GM21528 (cell line): ENCODE results near the gene YBX2.
"Not testable (repeated sequence)": the region's sequence is repeated elsewhere in the genome, so short reads cannot be mapped to it uniquely, and the experiment has no call there.

Source experiments
- ATAC-seq: cut with Tn5 transposase; IDR thresholded peaks from one replicate; pipeline ENCODE4 v1.9.1; 2021; ENCODE audit warnings: mild to moderate bottlenecking, moderate library complexity; ENCODE audit not compliant: unreplicated experiment, low FRiP score

The YBX2 gene

DNA sequence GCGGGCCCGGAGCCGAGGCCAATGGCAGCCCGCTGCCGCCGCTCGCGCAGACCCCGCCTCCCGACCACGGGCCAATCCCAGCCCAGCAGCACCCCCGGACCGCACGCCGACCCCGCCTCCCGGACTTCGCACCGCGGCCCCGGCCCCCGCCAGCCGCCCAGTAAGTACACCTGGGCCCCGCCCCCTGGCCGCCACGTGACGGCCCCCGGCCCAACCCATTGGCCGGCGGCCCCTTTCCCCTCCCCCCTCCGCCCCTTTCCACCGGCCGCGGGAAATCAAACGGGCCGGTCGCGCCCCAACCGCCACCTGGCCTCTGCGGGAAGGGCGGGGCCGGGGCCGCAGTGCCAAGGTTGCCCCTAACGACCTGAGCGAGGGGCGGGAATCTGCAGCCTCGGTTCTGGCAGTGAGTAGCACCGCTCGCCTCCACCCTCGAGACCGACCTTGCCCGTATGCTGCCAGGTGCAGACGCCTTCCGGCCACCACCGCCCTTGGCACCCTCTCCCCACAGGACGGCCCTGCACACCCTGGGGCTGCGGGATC lies at the start of gene YBX2:
TSS of gene YBX2 (minus strand) at position 26 of the 540 bp plus-strand sequence. CDS start 139 bp downstream, outside the sequence.
- ATAC-seq, result no peak

DNA sequence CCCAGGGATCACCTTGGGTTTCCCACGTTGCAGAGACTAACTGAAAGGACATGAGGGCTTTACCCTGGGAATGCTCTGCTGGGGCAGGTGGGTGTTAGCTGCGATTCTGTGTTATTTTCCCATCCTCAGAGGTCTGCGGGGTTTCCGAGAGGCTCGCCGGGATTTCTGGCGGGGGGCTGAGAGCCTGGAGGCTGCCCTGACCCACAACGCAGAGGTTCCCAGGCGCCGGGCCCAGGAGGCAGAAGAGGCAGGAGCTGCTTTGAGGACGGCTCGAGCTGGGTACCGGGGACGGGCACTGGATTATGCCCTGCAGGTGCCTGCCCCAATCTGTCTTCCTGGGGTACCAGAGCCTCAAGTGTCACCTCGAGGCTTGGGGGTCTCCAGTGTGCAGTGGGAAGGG lies 48.8 kb upstream of the YBX2 start:
- no peak for ATAC-seq

DNA sequence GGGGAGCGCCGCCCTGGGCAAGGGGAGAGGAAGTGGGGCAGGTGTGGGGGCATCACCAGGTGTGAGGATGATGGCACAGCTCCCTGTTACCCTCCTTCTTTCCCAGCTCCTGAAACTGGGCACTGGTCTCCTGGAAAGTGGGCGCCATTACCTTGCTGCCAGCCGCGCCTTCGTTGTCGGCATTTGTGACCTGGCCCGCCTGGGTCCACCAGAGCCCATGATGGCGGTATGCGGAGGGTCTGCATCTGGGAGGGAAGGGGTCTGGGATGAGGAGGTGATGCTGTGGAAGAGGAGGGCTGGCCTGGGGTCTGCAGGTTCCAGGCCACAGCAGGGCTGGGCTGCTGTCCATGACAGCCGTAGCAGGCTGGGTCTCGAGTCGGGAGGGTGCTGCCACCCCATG lies 47.4 kb upstream of the YBX2 start:
- ATAC-seq, result no peak

DNA sequence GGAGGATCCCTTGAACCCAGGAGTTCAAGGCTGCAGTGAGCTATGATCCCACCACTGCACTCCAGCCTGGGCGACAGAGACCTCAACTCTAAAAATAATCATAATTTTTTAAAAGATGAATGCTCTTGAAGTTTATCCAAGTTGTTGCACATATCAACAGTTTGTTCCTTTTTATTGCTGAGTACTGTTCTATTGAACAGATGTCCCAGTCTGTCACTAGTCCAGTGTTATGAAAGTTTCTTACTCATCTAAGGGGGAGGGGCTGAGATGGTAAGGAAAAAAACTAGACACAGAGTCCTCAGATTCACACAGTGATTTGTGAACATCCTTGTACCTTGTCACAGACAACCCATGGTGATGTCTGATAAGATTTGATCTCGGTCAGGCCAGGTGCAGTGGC lies 45.7 kb upstream of the YBX2 start:
- no peak for ATAC-seq

DNA sequence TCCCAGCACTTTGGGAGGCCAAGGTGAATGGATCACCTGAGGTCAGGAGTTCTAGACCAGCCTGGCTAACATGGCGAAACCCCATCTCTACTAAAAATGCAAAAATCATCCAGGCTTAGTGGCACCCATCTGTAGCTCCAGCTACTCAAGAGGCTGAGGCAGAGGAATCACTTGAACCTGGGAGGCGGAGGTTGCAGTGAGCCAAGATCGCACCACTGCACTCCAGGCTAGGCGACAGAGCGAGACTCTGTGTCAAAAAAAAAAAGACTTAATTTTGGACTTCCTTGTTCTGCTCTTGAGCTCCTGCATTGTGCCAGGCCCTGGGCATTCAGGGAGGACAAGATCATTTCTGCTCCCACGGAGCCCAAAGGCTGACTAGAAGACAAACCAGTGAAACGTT lies 43.2 kb upstream of the YBX2 start:
- ATAC-seq, result not testable (repeated sequence)

DNA sequence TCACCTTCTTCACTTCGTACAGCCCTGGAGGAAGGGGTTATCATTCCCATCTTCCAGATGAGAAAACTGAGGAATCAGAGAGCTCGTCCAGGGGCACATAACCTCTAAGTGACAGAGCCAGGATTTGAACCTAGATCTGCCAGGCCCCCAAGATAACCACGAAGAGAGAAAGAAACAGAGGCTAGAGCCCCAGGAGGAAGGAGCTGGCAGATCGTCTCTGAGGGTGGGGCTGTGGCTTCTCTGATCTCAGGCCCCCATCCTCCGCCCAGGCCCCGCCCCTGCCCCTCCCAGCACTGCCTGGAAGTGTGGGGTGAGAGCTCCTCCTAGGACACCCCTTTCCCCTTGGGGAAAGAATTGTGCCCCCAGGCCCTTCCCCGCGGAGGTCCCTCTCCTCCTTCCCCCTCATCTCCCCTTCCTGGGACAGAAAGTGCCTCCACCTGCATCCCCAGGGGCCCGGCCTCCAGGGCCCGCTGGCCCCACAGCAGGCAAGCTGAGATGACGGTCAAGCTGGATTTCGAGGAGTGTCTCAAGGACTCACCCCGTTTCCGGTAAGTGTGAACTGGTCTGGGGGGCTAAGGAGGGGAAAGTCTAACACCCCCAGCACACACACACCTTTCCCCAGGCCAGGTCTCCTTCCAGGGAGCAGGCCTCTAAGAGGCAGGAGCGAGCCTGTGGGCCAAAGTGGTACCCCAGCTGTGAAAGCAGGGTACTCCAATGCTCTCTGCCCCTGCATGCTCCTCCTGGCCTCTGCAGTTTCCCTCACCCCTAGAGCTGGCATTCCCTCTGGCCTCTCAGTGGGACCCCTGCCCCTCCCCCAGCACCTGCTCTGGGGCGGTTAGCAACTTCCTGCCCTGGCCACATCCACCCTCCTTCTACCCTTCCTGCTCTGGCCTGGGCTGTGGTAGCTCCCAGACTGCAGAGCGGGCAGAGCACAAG lies 42.1 kb upstream of the YBX2 start, which contains the start of gene ACAP1:
TSS of gene ACAP1 (plus strand) at position 290 of the 936 bp plus-strand sequence. CDS start at position 496, 206 bp downstream.
- no peak for ATAC-seq

DNA sequence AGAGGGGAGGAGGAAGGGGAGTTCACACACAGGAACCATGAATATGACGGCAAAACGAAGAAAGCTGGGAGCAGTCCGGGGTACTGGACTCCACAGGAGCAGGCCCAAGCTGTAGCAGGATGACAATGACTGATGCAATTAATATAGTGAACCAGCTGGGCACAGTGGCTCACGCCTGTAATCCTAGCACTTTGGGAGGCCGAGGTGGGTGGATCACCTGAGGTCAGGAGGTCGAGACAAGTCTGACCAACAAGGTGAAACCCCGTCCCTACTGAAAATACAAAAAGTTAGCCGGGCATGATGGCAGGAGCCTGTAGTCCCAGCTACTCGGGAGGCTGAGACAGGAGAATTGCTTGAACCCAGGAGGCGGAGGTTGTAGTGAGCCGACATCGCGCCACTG lies 41.3 kb upstream of the YBX2 start:
- not testable (repeated sequence) for ATAC-seq

DNA sequence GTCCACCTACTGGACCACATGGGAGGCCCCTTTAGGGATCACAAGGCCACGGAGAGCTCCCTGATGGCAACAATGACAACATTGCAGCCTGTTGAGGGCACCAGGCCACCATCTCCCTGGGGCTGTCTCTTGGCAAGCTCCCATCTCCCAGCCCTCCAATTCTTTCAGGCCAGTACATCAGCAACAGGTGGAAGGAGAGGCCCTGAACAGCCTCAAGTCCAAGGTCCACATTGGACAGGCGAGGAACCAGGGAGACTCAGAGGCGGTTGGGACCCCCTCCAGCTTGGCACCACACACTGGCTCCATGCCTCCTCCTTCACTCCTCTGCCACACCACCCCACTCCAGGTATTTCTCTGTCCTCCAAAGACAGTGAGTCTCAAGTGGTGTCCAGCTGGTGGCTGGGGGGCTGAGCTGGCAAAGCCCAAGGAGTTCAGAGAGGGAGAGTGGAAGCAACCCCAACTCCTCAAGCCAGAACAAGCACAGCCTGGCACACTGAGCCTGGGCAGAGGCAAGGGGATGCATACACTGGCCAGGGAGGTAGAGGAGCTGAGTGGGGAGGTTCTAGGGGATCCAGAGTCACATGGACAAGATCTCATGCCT lies 40.6 kb upstream of the YBX2 start:
- no peak for ATAC-seq

DNA sequence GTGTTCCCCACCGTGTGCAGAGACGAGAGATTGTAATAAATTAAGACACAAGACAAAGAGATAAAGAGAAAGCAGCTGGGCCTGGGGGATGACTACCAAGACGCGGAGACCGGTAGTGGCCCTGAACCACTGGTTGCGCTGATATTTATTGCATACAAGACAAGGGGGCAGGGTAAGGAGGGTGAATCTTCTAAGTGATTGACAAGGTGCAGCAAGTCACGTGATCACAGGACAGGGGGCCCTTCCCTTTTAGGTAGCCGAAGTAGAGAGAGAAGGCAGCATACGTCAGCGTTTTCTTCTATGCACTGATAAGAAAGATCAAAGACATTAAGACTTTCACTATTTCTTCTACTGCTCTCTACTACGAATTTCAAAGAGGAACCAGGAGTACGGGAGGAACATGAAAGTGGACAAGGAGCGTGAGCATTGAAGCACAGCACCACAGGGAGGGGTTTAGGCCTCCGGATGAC lies 38.2 kb upstream of the YBX2 start:
- not testable (repeated sequence) for ATAC-seq

DNA sequence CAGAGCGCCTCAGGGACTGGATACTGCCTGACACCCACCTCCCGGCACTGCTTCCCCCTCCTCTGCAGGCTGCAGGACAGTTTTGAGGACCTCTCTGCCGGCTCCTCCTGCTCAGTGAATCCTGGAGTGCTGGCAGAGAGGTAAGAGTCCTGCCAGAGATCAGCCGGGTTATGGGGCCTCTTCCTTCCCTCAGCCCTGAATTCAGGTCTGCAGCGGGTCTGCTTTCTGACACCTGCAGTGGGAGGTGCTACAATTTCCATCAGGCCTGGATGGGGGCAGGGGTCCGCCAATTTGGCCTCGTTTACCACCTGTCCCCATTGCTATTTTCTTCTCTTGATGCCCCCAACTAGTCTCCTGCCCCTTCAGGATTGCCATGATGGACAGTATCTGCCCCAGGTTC lies 37.7 kb upstream of the YBX2 start:
- no peak for ATAC-seq

DNA sequence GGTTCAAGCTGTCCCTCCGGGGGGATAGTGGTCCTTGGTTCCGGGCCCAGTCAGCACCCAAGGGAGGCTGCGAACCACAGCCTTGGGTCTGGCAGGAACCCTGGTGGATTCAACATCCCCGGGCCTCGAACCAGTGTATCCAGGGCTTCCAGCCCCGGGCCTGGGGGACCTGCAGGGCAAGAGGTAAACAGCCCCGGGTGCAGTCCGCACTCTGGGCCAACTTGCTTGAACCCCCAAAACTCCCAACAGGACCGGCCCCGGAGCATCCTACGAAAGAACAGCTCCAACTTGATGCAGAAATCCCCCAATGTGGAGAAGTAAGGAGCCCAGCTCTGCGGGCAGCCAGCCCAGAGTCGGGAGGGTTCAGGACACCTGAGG lies 36.2 kb upstream of the YBX2 start:
- ATAC-seq, result peak; percentile 1

DNA sequence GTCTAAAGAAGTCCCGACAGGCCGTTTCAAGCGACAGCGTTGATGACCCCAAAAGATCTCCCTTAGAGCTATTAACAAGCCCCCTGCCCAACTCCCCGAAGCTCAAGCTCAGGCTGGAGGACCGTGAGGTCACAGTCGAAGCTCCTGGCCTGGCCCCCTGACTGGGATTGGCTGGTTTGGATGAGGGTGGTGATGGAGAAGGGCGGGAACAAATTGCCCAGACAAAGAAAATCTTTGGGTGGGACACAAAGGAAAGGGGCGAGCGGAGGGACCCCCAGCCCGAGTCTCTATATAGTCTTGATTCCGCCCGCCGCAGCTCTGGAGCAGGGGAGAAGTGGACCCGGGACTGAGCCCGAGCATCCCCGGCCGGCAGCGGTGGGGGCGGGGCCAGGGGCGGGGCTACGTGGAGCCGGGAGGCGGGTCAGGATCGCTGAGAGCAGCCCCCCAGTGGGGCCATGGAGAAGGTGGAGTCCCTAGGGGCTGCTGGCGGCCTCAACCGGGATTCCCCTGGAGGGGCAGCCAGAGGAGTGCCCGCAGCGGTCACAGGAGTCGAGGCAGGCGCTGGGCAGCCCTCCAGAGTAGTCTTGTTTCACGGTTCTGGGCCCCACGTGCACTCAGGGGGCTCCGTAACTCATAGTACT lies 35.7 kb upstream of the YBX2 start:
- peak; percentile 41 for ATAC-seq

DNA sequence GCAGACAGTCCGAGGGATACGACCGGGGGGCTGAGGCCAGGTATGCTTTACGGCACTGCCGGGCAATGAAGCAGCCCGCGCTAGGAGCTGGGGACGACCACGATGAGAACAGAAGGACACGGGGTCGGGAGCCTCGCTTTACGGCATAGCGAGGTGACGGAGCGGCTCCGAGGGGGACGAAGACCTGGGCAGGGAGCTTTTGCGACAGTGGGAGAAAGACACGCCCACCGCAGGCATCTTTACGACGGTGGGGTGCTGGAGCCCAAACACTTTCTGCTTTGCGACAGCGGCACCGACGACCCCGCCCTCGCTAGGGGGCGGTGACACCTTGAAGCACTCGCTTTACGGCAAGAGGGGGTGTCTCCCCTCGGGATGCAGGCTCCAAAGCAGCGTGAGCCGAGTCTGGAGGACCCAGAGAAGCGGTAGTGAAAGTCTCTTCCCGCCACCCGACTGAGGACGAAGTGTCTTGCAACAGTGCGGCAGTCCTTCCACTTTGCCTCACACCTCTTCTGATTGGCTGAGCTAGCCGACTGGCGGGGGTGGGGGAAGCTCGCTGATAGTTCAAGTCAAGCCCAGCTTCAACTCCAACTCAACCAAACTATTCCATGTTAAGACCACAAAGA lies 35.0 kb upstream of the YBX2 start:
- ATAC-seq, result peak; percentile 54

DNA sequence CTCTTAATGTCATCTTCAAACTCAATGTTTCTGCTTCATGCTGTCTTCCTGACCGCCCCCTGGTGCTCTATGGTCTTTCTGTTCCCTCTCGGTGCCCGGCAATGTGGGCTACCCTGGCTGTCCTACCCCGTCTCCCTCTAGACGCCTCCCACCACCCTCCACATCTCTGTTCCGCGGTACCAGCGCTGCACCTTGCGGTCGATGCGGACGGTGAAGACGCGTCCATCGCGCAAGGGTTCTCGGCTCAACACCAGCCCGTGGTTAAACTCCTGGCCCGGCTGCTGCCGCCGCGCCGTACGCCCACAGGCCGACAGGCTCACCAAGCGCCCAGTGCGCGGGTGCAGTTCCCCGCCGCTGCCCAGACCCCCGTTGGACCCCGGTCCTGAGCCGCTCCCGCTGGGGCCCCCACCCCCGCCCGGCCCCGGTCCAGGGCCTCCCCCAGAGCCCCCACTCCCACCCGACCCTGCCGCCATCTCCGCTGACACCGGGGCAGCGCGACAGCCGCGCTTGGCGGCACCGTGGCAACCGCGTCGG lies 34.5 kb upstream of the YBX2 start, which contains the start of gene NEURL4:
TSS of gene NEURL4 (minus strand) at position 496 of the 534 bp plus-strand sequence. CDS start at position 473, 23 bp downstream.
- peak; percentile 8 for ATAC-seq

DNA sequence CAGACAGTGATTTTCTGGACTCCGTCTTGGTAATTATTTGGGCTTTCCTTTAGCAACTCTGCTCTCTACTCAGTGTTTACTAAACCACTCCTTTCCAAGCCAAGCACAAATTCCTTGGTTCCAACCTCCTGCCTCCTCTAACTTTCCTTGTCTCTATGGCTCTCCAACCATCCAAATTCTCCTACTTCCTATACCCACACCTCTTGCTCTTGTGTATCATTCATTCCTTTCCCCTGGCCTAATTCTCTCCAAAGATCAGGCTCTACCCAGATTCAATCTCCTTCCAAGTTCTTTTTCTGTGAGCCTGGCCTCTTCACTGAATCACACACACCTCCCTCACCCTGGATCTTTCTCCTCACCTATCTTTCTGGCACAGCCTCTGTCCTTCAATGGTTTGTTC lies 33.6 kb upstream of the YBX2 start:
- no peak for ATAC-seq

DNA sequence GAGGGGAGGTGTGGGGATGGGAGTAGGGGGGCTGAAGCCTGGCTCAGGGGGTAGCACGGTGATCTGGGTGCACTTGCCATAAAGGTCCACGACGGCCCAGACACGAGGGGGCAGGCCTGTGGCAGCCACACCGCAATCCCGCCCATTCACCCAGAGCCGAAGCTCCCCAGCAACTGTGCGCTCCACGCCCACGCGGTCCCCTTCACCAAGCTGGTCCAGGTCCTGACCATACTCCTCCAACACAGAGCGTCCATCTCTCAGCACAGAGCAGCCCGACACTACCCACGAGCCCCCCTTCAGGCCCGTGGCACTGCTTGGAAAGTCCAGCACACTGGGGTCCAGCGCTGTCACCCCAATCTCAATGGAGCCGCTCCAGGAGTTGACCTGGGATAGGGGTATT lies 33.1 kb upstream of the YBX2 start:
- no peak for ATAC-seq

DNA sequence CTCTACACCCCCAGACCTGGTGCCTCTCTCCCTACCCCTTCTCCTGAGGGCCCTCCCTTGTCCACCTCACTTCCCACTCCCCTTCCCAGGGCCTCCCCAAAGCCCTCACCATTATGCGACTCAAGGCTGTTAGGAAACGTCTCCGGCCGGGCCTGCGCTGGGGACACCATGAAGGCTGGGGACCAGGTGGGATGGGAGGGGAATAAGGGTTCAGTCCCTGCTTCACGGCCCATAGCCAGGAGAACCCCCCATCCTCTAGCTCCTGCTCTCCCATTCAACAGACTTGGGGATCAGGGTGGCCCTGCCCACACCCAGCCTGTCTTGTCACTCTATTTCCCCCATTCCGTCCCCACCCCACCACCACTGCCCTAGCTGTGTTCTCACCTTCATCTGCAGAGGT lies 32.6 kb upstream of the YBX2 start:
- ATAC-seq, result no peak

DNA sequence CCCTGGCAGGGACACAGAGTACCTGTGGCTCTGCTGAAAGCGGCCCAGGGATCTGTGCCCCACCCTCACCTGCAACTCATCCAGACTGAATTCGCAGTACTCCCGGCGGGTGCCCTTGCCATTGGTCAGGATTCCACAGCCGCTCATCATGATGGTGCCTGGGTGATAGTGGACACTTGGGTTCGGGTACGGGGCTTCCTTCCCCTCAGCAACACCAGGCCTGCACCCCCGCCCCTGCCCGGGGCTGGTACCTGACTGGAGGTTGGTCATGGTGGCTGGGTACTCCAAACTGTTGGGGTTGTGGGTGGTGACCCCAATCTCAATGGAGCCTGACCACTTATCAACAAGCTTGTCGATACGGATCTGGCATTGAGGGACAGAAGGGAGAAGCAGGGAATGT lies 31.7 kb upstream of the YBX2 start:
- no peak for ATAC-seq

DNA sequence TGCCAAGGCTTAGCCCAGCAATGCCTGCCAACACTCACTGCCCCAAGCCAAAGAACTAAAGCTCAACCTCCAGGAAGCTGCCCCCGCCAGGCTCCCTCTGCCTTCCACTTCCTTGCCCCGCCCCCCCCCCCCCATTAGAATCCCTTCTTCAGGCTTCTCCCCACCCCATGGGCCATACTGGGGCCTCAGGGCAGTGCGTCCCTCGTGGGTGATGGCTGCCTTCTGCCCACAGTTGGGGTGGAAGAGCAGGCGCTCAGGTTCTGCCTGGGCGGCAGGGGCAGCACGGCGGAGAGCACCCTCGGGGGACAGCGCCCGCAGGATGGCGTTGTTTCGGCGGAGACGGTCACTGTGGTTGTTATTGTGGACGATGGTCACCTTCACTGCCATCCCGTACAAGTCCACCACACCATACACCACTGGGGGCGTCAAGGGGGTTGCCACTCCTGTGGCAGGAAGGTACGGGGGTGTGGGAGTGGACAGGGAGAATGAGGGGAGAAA lies 30.6 kb upstream of the YBX2 start:
- ATAC-seq, result no peak

DNA sequence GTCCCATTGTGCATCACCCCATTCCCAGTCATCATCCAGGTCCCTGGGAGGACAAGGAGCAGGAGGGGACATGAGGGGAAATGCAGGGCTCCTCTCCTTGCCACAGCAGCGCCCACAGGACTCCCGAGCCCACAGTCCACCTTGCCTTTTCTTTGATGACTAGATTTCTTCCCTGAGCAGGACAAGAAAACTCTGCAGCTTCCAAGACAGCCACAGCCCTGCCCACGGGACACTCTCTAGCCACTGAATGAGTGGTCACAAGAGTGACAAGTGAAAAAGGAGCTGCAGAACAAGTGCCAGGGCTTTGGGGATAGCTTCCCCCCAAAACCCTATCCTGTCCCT lies 30.0 kb upstream of the YBX2 start:
- no peak for ATAC-seq
